HUES64 (cell line): Measurements from ENCODE around the gene CEBPZOS. TPM values are rescaled to one million over a fixed set of nuclear protein-coding genes. Genes with fewer than 3 reads are reported as not detected.

Source experiments
- H3K27ac ChIP-seq: 2 replicates; pipeline ENCODE4 v1.7.0; 2013; ENCODE audit warnings: low read depth, low read length, inconsistent platforms
- H3K27me3 ChIP-seq: 2 replicates; pipeline ENCODE4 v1.6.1; 2013; ENCODE audit warnings: mild to moderate bottlenecking, low read length; ENCODE audit not compliant: insufficient read depth
- H3K36me3 ChIP-seq: 2 replicates; pipeline ENCODE4 v1.6.1; 2013; ENCODE audit warnings: mild to moderate bottlenecking, low read length; ENCODE audit not compliant: insufficient read depth
- H3K4me1 ChIP-seq: 2 replicates; pipeline ENCODE4 v1.6.1; 2013; ENCODE audit warnings: mild to moderate bottlenecking, low read length, moderate library complexity; ENCODE audit not compliant: insufficient read depth
- H3K4me3 ChIP-seq: 2 replicates; pipeline ENCODE4 v1.5.1; 2013; ENCODE audit warnings: mild to moderate bottlenecking, low read length, moderate library complexity
- H3K9ac ChIP-seq: 2 replicates; pipeline ENCODE4 v1.6.1; 2013; ENCODE audit warnings: mild to moderate bottlenecking, low read depth, low read length
- H3K9me3 ChIP-seq: 2 replicates; pipeline ENCODE4 v1.6.1; 2013; ENCODE audit warnings: low read depth, low read length; ENCODE audit not compliant: insufficient read depth
- WGBS: fragments of 150-250, 120-280 bp; methylation state at CpG from one replicate; pipeline ENCODE4 v1.1.7; 2013; ENCODE audit warnings: missing lambda C conversion rate; 5-methylcytosine and 5-hydroxymethylcytosine counted together
- polyA plus RNA-seq, 2 experiments: library from polyadenylated mRNA; stranded (reverse); fragments of 50-300 nt; gene quantifications; one replicate each; pipeline ENCODE4 v1.2.3, GENCODE V29; 2013

CEBPZOS gene
- polyA plus RNA-seq (2013, experiment 1 of 2) = 9.5 TPM
- 12.9 TPM for polyA plus RNA-seq (2013, experiment 2 of 2)

DNA sequence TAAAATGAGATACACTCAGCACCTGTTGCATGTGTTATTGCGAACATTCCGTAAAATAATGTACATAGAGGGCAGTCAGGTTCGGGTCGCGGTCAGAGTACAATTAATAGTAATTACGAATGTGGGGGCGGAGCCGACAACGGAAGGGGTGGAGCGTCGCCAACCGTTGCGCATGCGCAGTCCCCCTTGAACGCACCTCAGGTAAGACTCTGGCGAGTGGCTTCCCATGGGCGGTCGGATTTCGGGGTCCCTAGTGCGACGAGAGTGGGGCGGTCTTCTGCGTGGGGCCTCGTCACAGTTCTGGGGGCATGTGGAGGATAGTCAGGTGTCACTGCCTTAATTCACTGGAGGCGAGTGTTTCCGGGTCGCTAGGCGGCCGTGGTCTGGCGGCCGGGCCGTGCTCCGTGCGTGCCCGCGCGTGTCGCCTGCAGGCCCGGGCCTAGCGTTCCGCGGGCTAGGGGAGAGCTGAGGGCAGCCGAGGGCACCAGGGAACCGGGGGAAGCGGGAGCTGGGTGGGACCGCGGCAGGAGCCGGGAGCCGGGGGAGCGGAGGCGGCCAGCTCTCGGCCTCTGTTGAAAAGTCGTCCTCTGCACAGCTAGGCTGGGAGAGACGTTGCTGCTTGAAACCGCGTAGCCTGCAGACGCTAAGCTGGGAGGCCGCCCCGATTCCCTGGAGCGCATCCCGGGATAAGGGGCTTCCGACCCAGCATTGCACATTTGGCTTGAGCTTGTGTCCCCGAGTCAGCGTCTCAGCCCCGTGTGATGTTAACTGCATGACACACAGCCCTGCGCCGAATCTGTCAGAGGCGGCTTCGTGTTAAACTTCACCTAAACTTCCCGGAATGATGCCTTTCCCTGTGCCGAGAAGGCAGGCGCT lies at the start of gene CEBPZOS:
CEBPZOS (plus strand) TSS at position 177 of the 876 bp plus-strand sequence. CDS start 3,209 bp downstream, outside the sequence.
- WGBS = 95% methylated on average over 72 of the region's 72 CpGs
- Histone ChIP-seq H3K36me3 (peaks cover 20% of the 10 kb centered on the region), H3K4me3 (peak within 1 kb of the TSS; percentile 89), H3K9ac (peak within 1 kb of the TSS; percentile 88), H3K27ac (peak within 1 kb of the TSS; percentile 61), H3K4me1 (peaks cover 39% of the 10 kb centered on the region), H3K27me3 (no peaks in the 10 kb centered on the region), H3K9me3 (no peaks in the 10 kb centered on the region)

DNA sequence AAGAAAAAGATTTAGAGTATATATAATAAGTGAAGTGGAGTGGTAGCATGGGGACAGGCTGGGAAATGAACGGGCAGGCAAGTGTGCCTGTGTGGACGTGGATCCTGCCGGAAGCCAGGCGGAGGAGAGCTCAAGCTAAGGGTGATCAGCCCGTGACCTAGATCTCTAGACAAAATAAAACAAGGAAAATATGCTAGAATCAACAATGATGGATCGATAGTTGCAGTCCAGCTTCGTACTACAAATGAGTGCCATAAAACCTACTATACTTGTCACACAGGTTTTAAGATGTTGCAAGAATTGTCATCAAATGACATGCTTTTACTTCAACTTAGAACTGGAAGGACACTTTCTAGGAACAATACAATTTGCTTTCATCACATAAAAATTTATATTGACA lies 48.0 kb upstream of the CEBPZOS start:
- Histone ChIP-seq H3K4me1 (peaks cover 8% of the 10 kb centered on the region; the same call in 1 of the 2 replicates), H3K27me3 (no peaks in the 10 kb centered on the region), H3K27ac (no peak overlapping the region), H3K9ac (no peak overlapping the region), H3K4me3 (no peak overlapping the region), H3K36me3 (peaks cover 56% of the 10 kb centered on the region), H3K9me3 (no peaks in the 10 kb centered on the region)
- WGBS = 96% methylated on average over 7 of the region's 7 CpGs

DNA sequence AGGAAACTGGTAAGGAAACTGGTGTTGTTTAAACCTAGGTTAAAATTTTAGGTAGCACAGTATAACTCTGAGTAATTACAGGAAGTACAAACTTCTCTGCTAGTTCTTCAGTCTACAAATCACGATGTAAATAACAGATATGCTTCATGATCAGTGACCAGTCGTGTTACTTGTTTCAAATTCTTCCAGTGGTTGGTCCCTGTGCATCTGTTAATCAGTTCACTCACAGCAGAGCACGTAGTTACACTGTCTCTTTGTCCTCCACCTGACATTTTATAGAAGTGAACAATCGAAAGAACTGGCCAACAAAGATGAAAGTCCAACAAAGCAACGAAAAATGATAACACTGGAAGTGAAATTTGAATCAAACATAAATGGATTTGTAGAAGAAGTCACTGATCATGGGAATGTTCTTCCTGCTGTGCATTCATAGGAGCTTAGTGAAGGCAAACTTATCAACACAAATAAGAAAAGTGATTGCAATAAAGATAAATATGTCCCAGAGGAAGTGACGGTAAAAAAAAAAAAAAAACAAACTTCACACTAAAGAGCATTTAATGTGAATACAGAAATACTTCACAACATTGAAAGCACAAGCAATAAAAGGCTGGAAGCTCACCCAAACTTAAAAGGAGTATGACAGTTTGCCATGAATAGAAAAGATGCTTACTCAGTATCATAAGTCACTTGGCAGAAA lies 46.5 kb upstream of the CEBPZOS start:
- Histone ChIP-seq H3K27me3 (no peaks in the 10 kb centered on the region), H3K4me1 (peaks cover 8% of the 10 kb centered on the region; the same call in 1 of the 2 replicates), H3K9ac (no peak overlapping the region), H3K27ac (no peak overlapping the region), H3K9me3 (no peaks in the 10 kb centered on the region), H3K4me3 (no peak overlapping the region), H3K36me3 (peaks cover 46% of the 10 kb centered on the region)
- 95% methylated on average over 5 of the region's 6 CpGs for WGBS

DNA sequence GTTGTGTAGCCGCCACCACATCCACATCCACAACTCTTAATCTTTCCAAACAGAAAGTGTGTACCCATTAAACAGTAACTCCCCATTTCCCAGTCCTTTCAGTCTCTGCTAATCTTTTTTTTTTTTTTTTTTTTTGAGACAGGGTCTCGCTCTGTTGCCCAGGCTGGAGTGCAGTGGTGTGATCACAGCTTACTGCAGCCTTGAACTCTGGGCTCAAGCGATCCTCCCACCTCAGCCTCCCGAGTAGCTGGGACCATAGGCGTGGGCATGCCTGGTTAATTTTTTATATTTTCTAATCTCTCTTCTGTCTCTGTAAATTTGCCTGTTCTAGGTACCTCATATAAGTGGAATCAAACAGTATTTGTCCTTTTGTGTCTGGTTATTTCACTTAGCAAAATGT lies 43.1 kb upstream of the CEBPZOS start:
- H3K9ac ChIP-seq = no peak overlapping the region
- no peaks in the 10 kb centered on the region for H3K9me3 ChIP-seq
- H3K4me3 ChIP-seq = no peak overlapping the region
- no peak overlapping the region for H3K27ac ChIP-seq
- WGBS = 95% methylated on average over 3 of the region's 5 CpGs
- H3K36me3 ChIP-seq = peaks cover 20% of the 10 kb centered on the region
- peaks cover 16% of the 10 kb centered on the region for H3K4me1 ChIP-seq
- H3K27me3 ChIP-seq = peaks cover 3% of the 10 kb centered on the region; the same call in 1 of the 2 replicates

DNA sequence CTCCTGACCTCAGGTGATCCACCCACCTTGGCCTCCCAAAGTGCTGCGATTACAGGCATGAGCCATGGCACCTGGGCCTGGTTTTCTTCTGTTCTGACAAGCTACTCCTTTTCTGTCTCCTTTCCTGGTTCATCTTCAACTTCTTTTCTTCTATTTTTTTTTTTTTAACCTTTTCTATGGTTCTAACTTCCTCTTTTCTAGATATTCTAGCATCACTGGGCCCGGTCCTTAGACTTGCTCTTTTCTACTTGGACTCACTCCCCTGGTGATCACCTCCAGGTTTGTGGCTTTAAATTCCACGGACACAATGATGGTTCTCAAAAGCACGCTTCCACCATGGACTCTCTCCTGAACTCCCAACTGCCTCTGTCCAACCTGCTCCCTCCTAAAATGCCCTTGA lies 41.5 kb upstream of the CEBPZOS start:
- Histone ChIP-seq H3K36me3 (peaks cover 8% of the 10 kb centered on the region; the same call in 1 of the 2 replicates), H3K9ac (no peak overlapping the region), H3K9me3 (no peaks in the 10 kb centered on the region), H3K27me3 (peaks cover 3% of the 10 kb centered on the region; the same call in 1 of the 2 replicates), H3K4me3 (no peak overlapping the region), H3K4me1 (peaks cover 16% of the 10 kb centered on the region), H3K27ac (no peak overlapping the region)
- 93% methylated on average over 4 of the region's 4 CpGs for WGBS

DNA sequence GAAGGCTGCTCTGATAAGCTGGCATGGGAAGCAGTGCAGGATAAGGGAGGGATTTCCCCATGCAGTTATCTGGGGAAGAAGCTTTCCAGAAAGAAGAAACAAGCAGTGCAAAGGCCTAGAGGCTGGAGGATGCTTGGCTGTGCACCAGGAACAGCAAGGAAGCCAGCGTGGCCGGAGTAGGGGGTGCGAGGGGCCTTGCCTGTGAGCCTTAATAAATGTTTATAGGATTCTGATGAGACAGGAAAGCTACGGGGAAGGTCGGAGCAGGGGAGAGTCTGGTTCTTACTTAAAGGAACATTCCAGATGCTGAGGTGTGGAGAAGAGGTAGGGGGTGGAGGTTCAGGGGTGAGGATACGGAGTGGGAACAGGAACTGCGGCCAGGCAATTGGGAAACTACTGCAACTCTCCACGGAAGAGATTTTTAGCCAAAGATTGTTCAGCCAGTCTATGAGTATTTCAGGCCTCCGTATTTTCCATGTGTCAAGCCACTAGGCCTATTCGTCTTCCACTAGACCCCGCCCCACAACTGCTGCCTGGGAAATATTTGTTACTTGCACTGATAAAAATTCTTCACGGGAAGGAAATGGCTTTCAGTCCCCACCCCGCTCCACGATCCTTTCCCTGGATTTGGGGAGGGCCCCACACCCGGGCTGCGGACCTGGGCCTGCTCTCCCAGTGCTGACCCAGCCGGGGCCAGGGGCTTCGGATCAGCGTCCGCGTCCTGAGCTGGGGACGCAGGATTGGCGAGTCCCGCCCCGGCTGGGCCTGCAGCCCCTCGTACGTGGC lies 40.0 kb upstream of the CEBPZOS start:
- Histone ChIP-seq H3K4me1 (peaks cover 10% of the 10 kb centered on the region), H3K27ac (peak overlapping the region; percentile 60; the same call in 1 of the 2 replicates), H3K27me3 (peaks cover 3% of the 10 kb centered on the region; the same call in 1 of the 2 replicates), H3K9me3 (no peaks in the 10 kb centered on the region), H3K4me3 (peak overlapping the region; percentile 73), H3K36me3 (peaks cover 6% of the 10 kb centered on the region; the same call in 1 of the 2 replicates), H3K9ac (peak overlapping the region; percentile 80)
- 11% methylated on average over 27 of the region's 27 CpGs for WGBS

DNA sequence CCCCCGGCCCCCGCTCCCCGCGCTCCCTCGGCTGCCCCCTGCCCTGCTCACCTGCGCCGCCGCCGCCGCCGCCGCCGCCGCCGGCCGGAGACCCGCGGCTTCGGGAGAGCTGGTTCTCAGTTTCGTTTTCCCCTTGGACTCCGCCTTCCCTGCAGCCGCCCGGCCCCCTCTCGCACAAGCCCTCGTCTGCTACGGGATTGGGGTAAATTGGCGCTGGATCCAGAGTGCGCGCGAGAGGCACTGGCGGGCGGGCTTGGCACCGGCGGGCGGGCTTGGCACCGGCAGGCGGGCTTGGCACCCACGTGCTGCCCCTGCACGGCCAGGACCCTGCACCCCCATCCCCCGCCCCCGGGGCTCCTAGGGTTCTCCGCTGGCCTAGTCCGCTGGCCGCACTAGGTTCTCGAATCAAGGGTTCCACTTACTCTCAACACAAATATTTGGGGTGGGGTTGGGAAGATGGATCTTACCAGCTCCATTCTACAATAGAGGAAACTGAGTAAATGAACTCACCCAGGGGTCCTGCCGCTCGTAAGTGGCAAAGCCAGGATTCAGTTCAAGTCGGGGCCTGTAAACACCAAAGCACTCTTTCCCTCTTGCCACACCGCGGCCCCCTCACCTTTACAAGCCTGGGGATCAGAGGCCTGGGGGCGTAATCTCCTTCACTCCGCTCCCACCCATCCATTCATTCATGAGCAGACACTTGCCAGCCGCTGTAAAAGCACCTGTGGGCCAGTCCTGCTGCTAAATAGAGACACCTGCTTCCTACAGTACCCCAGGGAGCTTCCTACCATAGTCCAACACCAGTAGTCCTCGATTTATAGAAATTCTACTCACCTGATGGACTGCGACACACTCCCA lies 39.2 kb upstream of the CEBPZOS start, which contains the start of gene EIF2AK2:
EIF2AK2 (minus strand) TSS at position 124 of the 858 bp plus-strand sequence. CDS start 9,174 bp downstream, outside the sequence.
- peaks cover 3% of the 10 kb centered on the region; the same call in 1 of the 2 replicates for H3K27me3 ChIP-seq
- H3K9me3 ChIP-seq = no peaks in the 10 kb centered on the region
- peaks cover 6% of the 10 kb centered on the region; the same call in 1 of the 2 replicates for H3K36me3 ChIP-seq
- H3K9ac ChIP-seq = peak within 1 kb of the TSS; percentile 80
- peak within 1 kb of the TSS; percentile 73 for H3K4me3 ChIP-seq
- peaks cover 9% of the 10 kb centered on the region for H3K4me1 ChIP-seq
- WGBS = 12% methylated on average over 52 of the region's 55 CpGs
- peak within 1 kb of the TSS; percentile 60; the same call in 1 of the 2 replicates for H3K27ac ChIP-seq

DNA sequence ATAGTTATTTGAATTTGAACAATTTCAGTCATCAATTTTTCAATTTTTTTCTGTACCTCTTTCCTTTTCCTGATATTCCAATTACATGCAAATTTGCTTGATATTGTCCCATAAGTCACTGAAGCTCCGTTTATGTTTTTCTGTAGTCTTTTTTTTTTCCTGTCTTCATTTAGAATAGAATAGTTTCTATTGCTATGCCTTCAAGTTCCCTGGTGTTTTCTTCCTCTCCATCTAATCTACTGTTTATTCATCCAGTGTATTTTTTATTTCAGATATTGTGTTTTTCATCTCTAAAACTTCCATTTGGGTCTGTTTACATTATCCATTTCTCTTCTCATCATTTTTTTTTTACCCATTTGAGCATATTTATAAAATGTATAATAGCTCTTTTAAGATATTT lies 31.5 kb upstream of the CEBPZOS start:
- no peak overlapping the region for H3K4me3 ChIP-seq
- WGBS = 100% methylated on average over 1 of the region's 1 CpG
- no peaks in the 10 kb centered on the region for H3K4me1 ChIP-seq
- H3K9ac ChIP-seq = no peak overlapping the region
- H3K27ac ChIP-seq = no peak overlapping the region
- H3K36me3 ChIP-seq = no peaks in the 10 kb centered on the region
- H3K27me3 ChIP-seq = no peaks in the 10 kb centered on the region
- peaks cover 20% of the 10 kb centered on the region for H3K9me3 ChIP-seq

DNA sequence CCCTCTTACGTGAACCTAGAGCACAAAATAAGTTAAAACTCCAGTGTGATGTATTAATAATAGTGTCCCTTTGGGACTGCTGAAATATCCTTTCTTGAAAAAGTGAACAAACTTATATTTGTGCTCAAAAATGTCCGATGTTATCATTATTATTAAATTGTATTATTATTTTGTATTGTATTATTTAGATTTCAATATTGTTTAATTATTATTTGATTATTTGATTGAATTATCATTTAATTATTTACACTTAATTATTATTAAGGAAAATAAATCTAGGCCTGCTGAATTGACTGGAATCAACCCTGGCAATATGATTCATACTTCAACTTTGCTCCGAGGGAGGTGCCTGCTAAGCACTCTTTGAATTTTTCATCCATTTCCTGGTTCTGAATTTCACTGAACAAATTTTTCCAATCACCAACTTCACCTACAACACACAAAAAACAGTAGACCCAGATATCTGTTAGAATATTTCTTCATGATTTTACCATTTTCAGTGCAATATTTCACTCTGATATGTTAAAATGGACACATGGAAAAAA lies 28.6 kb upstream of the CEBPZOS start:
- 91% methylated on average over 2 of the region's 3 CpGs for WGBS
- Histone ChIP-seq H3K9me3 (peaks cover 20% of the 10 kb centered on the region), H3K9ac (no peak overlapping the region), H3K4me1 (no peaks in the 10 kb centered on the region), H3K36me3 (no peaks in the 10 kb centered on the region), H3K4me3 (no peak overlapping the region), H3K27me3 (no peaks in the 10 kb centered on the region), H3K27ac (no peak overlapping the region)
